Measurements from ENCODE around the gene FOXC2.

DNA sequence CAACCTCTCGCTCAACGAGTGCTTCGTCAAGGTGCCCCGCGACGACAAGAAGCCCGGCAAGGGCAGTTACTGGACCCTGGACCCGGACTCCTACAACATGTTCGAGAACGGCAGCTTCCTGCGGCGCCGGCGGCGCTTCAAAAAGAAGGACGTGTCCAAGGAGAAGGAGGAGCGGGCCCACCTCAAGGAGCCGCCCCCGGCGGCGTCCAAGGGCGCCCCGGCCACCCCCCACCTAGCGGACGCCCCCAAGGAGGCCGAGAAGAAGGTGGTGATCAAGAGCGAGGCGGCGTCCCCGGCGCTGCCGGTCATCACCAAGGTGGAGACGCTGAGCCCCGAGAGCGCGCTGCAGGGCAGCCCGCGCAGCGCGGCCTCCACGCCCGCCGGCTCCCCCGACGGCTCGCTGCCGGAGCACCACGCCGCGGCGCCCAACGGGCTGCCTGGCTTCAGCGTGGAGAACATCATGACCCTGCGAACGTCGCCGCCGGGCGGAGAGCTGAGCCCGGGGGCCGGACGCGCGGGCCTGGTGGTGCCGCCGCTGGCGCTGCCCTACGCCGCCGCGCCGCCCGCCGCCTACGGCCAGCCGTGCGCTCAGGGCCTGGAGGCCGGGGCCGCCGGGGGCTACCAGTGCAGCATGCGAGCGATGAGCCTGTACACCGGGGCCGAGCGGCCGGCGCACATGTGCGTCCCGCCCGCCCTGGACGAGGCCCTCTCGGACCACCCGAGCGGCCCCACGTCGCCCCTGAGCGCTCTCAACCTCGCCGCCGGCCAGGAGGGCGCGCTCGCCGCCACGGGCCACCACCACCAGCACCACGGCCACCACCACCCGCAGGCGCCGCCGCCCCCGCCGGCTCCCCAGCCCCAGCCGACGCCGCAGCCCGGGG lies 1.3 kb downstream of the FOXC2 start:
- no peak for TF ChIP-seq CTCF (IDR thresholded peaks at IDR 0.05)
- TF ChIP-seq POLR2A (IDR thresholded peaks at IDR 0.05), result no peak
- no peak for TF ChIP-seq EP300 (IDR thresholded peaks at IDR 0.05)

Measured in sigmoid colon (tissue), 4 donors.